Body of pancreas (tissue), 4 donors: ENCODE measurements around the gene CCSER1. TPM values are rescaled to one million over a fixed set of nuclear protein-coding genes. Genes with fewer than 3 reads are reported as not detected.

Experiments
- ATAC-seq: fragments of 150-250 bp; one replicate; pipeline ENCODE4 v1.9.1; 2016
- DNase-seq, 4 donors: peaks; one replicate each; pipeline ENCODE4 v3.0.0-alpha.2; 2019
- H3K27ac ChIP-seq, 4 donors: fragments of 200-600 bp; sonication (generic); 1 replicate in 3 of 4; 2 replicates in 1 of 4; pipeline versions ENCODE4 v1.5.1 to v1.6.1; 2016 to 2019; ENCODE audit warnings: mild to moderate bottlenecking in 1 of 4, mixed read lengths in 1 of 4, moderate library complexity in 1 of 4
- H3K27me3 ChIP-seq, 2 donors: fragments of 200-600 bp; sonication (generic); one replicate each; pipeline ENCODE4 v1.6.0; 2016; ENCODE audit warnings: mild to moderate bottlenecking in 1 of 2
- H3K36me3 ChIP-seq, 2 donors: fragments of 200-600 bp; sonication (generic); replicated peaks in 1 of 2; 2 replicates each; pipeline ENCODE4 v1.5.1; 2016; ENCODE audit warnings: low read depth in 2 of 2; ENCODE audit not compliant: insufficient read depth in 1 of 2
- H3K4me1 ChIP-seq: fragments of 200-600 bp; sonication (generic); one replicate; pipeline ENCODE4 v1.6.0; 2016
- H3K4me3 ChIP-seq, 2 donors: fragments of 200-600 bp; sonication (generic); 1 replicate in 1 of 2; 2 replicates in 1 of 2; pipeline ENCODE4 v1.5.1; 2016 to 2019
- H3K9me3 ChIP-seq, 3 donors: fragments of 200-600 bp; sonication (generic); 1 replicate in 2 of 3; 2 replicates in 1 of 3; pipeline ENCODE4 v1.5.1; 2016
- POLR2A ChIP-seq, 3 donors: fragments of 450-650 bp; IDR thresholded peaks; one replicate each; pipeline ENCODE4 v1.6.1; 2016; ENCODE audit warnings: antibody characterized with exemption in 3 of 3, mild to moderate bottlenecking in 2 of 3
- WGBS, 2 donors: methylation state at CpG; one replicate each; pipeline ENCODE4 v1.1.5; 2017; 5-methylcytosine and 5-hydroxymethylcytosine counted together
- intact Hi-C: fragments of 100-400 bp; cut with DNase I; formaldehyde crosslinking; loops from one replicate; pipeline ENCODE4 v1.15.1; 2023
- total RNA-seq, 2 donors: library from RNA; depleted of rRNA; stranded (reverse); fragments of >200 nt; gene quantifications; one replicate each; pipeline ENCODE4 v1.1.0, GENCODE V29; 2016
- TF ChIP-seq, protein P1 (sequence below), 7 experiments: fragments of 450-650 bp in 4 of 7; fragments of 200-600 bp in 3 of 7; sonication (generic) in 3 of 7; IDR thresholded peaks; one replicate each; pipeline ENCODE4 v1.5.1; 2016 to 2019; ENCODE audit warnings: antibody characterized with exemption in 7 of 7

CCSER1 gene
- total RNA-seq, 2 donors from 2014 or later, result 13.2 to 14.5 TPM

DNA sequence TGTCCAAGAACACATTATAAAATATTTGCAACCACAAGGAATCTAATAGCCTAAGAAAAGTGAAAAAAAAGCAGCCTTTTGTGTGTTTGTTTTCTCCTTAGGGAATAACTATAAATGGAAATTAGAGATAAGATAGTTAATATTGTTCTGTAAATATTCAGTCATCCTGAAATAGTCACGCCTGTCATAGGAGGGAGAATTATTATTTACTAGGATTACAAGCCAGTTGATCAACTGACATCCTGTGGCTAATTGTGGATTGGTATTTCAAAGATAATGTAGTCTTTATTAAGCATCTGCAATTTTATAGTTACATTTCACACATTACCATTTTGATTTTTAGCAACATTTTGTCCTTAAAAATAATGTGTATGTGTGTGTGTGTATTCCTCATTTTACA lies 118.6 kb downstream of the CCSER1 start:
- no peaks in the 10 kb centered on the region for H3K27me3 ChIP-seq
- H3K36me3 ChIP-seq, result no peaks in the 10 kb centered on the region
- no peak overlapping the region for H3K27ac ChIP-seq
- no peak for DNase-seq
- ATAC-seq, result no peak
- TF ChIP-seq, protein P1, sequence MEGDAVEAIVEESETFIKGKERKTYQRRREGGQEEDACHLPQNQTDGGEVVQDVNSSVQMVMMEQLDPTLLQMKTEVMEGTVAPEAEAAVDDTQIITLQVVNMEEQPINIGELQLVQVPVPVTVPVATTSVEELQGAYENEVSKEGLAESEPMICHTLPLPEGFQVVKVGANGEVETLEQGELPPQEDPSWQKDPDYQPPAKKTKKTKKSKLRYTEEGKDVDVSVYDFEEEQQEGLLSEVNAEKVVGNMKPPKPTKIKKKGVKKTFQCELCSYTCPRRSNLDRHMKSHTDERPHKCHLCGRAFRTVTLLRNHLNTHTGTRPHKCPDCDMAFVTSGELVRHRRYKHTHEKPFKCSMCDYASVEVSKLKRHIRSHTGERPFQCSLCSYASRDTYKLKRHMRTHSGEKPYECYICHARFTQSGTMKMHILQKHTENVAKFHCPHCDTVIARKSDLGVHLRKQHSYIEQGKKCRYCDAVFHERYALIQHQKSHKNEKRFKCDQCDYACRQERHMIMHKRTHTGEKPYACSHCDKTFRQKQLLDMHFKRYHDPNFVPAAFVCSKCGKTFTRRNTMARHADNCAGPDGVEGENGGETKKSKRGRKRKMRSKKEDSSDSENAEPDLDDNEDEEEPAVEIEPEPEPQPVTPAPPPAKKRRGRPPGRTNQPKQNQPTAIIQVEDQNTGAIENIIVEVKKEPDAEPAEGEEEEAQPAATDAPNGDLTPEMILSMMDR (IDR thresholded peaks at IDR 0.05), result no peak
- TF ChIP-seq POLR2A (IDR thresholded peaks at IDR 0.05), result no peak
- no peak overlapping the region for H3K4me3 ChIP-seq
- H3K9me3 ChIP-seq, result no peaks in the 10 kb centered on the region
- peaks cover 11% of the 10 kb centered on the region for H3K4me1 ChIP-seq
- intact Hi-C loops, result no loop called here
- WGBS, 2 donors, result 8 to 27% methylated on average over 1 of the region's 1 CpG

DNA sequence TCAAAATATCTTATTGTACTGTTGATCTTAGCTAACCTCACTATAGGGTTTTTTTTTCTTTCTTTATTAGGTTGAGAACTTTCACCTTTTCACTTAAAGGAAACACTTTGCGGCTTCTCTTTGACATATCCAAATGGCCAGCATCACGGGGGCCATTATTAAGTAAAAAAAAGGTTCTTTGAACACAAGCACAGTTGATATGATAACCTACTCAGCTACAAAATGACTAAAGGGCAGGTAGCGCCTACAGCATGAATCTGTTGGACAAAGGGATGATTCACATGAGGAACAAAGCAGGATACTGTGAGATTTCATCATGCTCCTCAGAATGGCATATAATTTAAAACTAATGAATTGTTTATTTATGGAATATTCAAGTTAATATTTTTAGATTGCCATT lies 119.6 kb downstream of the CCSER1 start:
- Histone ChIP-seq H3K36me3 (no peaks in the 10 kb centered on the region), H3K27me3 (no peaks in the 10 kb centered on the region), H3K4me1 (peaks cover 11% of the 10 kb centered on the region), H3K27ac (no peak overlapping the region), H3K9me3 (no peaks in the 10 kb centered on the region), H3K4me3 (no peak overlapping the region)
- ATAC-seq (no peak), DNase-seq (no peak)
- 73 to 74% methylated on average over 3 of the region's 3 CpGs for WGBS, 2 donors
- TF ChIP-seq, protein P1 (IDR thresholded peaks at IDR 0.05), result no peak
- no peak for TF ChIP-seq POLR2A (IDR thresholded peaks at IDR 0.05)
- intact Hi-C loops, result no loop called here

DNA sequence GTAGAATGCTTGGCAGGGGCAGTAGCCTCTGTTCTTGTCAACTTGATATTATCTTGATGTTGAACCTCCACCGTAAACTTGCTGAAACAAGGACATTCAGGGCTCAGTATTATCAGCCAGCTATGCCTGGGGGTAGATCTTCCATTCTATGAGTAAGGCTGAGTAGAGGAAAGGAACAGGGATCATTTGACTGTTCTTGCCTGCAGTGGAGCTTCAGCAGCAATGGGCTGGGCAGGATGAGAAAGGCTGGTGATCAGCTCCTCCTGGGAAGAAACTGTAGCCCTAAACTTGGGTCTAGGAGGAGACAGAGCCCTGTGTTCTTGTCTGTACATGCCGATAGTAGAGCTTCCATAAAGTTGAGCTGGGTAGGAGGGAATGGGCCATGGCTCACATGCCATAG lies 127.2 kb downstream of the CCSER1 start:
- WGBS, 2 donors, result 66 to 86% methylated on average over 2 of the region's 2 CpGs
- TF ChIP-seq POLR2A (IDR thresholded peaks at IDR 0.05), result no peak
- TF ChIP-seq, protein P1 (IDR thresholded peaks at IDR 0.05), result no peak
- ATAC-seq (no peak), DNase-seq (no peak)
- intact Hi-C loops, result no loop called here
- Histone ChIP-seq H3K36me3 (no peaks in the 10 kb centered on the region), H3K4me1 (no peaks in the 10 kb centered on the region), H3K4me3 (no peak overlapping the region), H3K9me3 (peaks cover 0 to 4% (median 0%) of the 10 kb centered on the region in 3 donors), H3K27me3 (no peaks in the 10 kb centered on the region), H3K27ac (no peak overlapping the region)

DNA sequence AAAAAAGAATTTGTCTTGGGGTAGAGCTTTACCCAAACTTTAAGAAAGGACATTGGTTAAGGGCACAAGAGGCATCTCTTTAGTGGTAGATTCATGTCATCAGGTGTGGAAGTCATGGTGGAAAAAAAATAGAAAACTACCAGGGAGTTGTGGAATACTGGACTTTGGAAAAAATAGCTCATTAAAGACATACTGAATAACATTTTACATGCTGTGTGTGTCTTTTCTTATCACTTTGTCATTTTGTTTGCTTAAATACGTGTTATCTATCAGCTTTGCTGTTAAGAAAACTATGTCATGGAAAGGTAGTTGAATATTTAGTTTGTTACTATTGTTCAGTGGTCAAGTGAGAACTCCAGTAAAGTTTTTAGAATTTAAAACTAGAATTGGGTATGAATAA lies 147.0 kb downstream of the CCSER1 start:
- 7 to 9% methylated on average over 1 of the region's 1 CpG for WGBS, 2 donors
- TF ChIP-seq, protein P1 (IDR thresholded peaks at IDR 0.05), result no peak
- TF ChIP-seq POLR2A (IDR thresholded peaks at IDR 0.05), result no peak
- no peak overlapping the region for H3K27ac ChIP-seq
- ATAC-seq (no peak), DNase-seq (no peak)
- H3K9me3 ChIP-seq, result no peaks in the 10 kb centered on the region
- no peaks in the 10 kb centered on the region for H3K27me3 ChIP-seq
- intact Hi-C loops, result no loop called here
- no peaks in the 10 kb centered on the region for H3K36me3 ChIP-seq
- H3K4me3 ChIP-seq, result no peak overlapping the region
- H3K4me1 ChIP-seq, result no peaks in the 10 kb centered on the region

DNA sequence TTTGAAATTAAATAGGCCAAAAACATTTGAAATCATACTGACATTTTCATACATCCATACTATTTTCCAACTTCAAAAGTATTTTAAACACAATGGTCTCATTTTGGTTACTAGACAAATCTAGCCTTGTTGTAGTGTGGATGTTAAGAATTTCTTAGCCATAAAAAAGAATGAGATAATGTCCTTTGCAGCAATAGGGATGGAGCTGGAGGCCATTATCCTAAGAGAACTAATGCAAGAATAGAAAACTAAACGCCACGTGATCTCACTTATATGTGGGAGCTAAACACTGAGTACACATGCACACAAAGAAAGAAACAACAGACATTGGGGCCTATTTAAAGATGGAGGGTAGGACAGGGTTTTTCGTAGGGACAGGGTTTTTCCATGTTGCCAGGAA lies 153.8 kb downstream of the CCSER1 start:
- Histone ChIP-seq H3K9me3 (no peaks in the 10 kb centered on the region), H3K27me3 (no peaks in the 10 kb centered on the region), H3K4me1 (no peaks in the 10 kb centered on the region), H3K4me3 (no peak overlapping the region), H3K27ac (no peak overlapping the region), H3K36me3 (no peaks in the 10 kb centered on the region)
- DNase-seq, result no peak
- WGBS, 2 donors, result 90 to 93% methylated on average over 3 of the region's 3 CpGs
- TF ChIP-seq, protein P1 (IDR thresholded peaks at IDR 0.05), result no peak
- TF ChIP-seq POLR2A (IDR thresholded peaks at IDR 0.05), result no peak
- no peak for ATAC-seq
- intact Hi-C loops, result no loop called here
